NCI-H2196 treated with DMSO at 0.1 percent for 48 hours (cell line): Measurements from ENCODE around the gene SALL2.
"Not testable (repeated sequence)": the region's sequence is repeated elsewhere in the genome, so short reads cannot be mapped to it uniquely, and the experiment has no call there.

Experiments used
- DNase-seq: peaks from one replicate; lab custom pipeline; 2025; ENCODE audit not compliant: unreplicated experiment; lab: John Stamatoyannopoulos, UW

Gene SALL2

GRCh38 chr14:21525962-21526671 lies at the start of gene SALL2:
TSS of gene SALL2 (minus strand) at chr14:21526346. CDS start at chr14:21526127, 219 bp downstream.
- DNase-seq = peak; percentile 87

DNA sequence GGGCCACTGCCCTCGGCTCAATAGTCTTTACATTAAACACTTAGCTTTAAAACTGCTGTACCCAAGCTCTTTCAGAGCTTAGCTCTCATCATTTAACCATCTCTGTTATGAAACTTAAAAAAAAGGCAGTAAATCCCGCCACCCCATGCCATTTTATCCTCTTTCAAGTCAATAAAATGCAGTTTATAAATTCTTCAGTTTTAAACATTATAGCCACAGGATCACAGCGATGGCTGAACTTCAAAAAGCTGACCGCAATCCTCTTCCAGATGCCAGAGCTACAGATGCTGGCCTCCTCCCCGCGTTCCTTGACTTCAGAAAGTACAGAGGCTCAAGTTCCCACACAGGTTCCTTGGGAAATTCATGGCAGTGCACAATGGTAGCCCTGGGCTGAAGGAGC lies 49.5 kb upstream of the SALL2 start:
- DNase-seq = no peak

- no peak for DNase-seq
These were observed 46.5 kb upstream of the SALL2 start for GRCh38 chr14:21572604-21573003.

DNA sequence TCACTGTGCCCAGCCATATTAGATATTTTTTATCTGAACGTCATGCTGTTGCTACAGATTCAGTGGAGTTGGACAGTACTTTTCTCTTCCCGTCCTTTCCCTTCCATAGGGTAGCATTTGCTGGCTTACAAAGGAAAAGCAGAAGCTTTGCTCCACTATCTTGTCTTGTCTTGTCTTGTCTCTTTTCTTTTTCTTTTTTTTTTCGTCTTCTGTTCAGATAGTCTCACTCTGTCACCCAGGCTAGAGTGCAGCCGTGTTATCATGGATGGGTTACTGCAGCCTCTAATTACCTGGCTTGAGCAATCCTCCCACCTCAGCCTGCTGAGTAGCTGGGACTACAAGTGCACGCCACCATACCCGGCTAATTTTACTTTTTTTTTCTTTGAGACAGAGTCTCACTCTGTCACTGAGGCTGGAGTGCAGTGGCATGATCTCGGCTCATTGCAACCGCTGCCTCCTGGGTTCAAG lies 32.6 kb upstream of the SALL2 start:
- DNase-seq = no peak

DNA sequence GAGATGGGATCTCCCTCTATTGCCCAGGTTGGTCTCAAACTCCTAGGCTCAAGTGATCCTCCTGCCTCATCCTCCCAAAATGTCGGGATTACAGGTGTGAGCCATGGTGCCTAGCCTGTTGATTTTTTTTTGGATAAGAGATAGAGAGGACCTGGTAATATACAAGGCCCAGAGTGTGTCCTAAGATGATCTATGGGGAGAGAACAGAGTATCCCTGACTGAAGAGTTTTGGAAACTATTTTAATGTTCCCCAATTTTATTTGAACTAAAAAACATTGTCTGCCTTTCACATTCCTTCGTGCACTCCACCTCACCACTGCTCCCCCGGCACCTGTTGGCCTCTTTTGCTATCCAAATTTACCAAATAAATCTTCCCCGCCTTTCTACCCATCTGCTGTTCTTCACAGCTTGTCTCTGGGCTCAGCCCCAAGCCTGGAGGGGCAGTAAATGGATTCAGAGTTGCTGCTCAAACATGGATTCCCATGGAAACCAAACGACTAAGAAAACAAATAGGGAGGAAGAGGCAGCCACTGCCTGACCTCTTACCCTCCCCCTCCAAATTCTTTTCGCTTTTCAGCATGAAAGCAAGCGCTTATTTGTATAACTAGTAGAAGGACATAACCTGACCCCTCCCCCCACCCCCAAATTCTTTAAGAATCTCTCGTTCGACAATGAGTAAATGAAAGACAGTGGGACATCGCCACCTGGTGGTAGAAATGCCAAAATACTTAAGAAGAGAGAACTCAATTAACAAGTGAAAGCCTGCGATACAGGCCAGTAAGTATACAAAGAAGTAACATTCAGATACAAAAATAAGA lies 31.1 kb upstream of the SALL2 start:
- peak; percentile 93 for DNase-seq

GRCh38 chr14:21556378-21557083 lies 30.4 kb upstream of the SALL2 start:
- no peak for DNase-seq

DNA sequence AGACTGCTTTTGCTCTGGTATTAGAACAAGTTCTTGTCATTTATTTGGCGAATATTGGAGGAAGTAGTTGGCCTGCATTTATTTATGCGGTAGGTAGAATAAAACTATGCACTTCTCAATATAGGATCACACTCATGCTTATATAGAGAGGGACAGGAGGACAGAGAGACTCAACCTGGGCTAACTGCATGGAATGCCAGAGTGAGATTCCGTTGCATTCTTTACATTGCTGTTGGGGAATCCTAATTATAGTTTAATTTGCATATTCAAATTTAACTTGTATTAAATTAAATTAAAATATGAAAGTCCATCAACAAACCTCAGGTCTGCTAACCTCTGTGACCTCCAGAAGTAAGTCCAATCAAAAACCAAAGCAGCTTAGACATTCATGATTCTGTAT lies 27.1 kb upstream of the SALL2 start:
- DNase-seq = no peak

GRCh38 chr14:21544588-21544987 lies 18.4 kb upstream of the SALL2 start:
- not testable (repeated sequence) for DNase-seq

DNA sequence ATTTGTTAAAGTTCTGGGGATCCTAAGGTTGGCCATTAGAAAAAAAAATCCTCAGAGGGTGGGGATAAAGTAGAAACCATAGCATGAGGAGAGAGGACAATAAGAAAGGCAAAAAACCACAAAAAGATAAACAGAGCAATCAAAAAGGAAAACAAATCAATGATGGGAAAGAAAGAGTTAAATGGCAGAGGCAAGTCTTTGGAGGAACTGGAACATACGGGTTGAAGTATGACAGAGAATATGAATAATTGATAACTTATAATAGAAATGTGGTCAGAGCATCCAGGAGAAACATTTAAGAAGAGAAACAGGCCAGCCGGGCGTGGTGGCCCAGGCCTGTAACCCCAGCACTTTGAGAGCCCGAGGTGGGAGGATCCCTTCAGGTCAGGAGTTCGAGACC lies 17.8 kb upstream of the SALL2 start:
- no peak for DNase-seq

- no peak for DNase-seq
These were observed 17.4 kb upstream of the SALL2 start for GRCh38 chr14:21543521-21543960.

- no peak for DNase-seq
These were observed 15.4 kb upstream of the SALL2 start for GRCh38 chr14:21541413-21542074.

DNA sequence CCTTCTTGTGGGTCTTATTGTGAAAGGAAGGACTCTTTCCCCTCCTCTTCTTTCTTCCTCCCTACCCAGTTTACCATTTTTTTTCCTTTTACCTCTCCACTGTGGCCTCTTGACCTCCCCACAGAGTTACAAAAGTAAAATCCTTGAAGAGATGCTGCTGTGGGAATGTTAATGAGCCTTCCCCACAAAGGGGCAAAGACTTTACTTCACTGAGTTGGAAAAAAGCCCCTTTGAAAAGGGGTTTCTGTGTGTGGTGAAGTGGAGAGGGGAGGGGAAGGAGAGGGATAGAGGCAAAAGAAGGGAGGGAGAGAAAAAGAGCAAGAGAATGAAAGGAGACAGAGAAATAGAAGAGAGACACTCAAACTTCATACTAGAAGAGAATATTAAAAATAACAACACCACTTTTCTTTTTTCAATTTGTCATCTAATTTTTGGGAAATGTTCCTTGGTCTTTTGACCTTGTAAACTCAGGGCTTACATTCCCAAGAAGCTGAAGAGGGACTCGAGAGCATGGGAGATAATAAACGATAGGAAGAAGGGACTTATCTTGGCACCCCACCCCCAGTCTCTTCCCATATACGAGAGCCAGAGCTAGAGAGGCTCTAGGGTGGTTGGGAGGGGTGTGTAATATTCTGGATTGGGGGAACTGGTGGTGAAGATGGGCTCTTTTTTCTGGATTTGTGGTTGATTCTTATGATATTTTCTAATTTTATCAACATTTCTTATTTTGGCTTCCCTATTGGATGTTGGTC lies 13.2 kb upstream of the SALL2 start:
- DNase-seq = no peak

DNA sequence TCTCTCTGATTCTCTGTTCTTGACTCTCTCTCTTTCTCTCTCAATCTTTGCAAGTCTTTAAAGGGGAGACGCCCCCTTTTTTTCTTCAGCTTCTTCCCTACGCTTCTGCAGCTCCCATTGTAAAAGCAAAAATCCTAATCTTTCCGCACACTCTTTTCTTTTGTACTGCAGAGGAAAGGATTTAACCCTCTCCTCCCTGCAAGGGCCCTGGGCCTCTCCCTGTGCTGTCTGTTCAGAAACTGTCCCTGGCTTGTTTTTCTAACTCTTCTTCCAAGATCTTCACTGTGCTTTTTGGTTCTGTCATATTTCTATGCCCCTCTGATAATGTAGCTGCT lies 10.9 kb upstream of the SALL2 start:
- no peak for DNase-seq

GRCh38 chr14:21536418-21537089 lies 10.4 kb upstream of the SALL2 start:
- DNase-seq = no peak

GRCh38 chr14:21535545-21536417 lies 9.6 kb upstream of the SALL2 start:
- no peak for DNase-seq

- no peak for DNase-seq
These were observed 8.4 kb upstream of the SALL2 start for GRCh38 chr14:21534576-21534975.

- DNase-seq = no peak
These were observed 7.1 kb upstream of the SALL2 start for GRCh38 chr14:21533294-21533693.

DNA sequence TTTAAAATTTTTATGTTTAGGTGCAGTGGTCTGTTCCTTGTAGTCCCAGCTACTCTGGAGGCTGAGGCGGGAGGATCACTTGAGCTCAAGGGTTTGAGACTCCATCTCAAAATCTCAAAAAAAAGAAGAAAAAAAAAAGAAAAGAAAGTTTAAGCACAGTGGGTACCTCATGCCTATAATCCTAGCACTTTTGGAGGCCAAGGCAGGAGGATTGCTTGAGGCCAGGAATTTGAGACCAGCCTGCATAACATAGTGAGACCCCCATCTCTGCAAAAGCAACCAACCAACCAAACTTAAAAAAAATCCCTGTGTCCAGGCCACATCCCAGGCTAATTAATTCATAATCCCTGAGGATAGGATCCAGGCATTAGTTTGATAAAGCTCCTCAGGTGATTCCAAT lies 3.4 kb upstream of the SALL2 start:
- DNase-seq = no peak
